HG02759 (cell line): Measurements from ENCODE around the gene DCLK1.

ENCODE experiments used
- ATAC-seq: cut with Tn5 transposase; IDR thresholded peaks from one replicate; pipeline ENCODE4 v1.9.1; 2021; ENCODE audit warnings: mild to moderate bottlenecking, moderate library complexity; ENCODE audit not compliant: unreplicated experiment

The DCLK1 gene

DNA sequence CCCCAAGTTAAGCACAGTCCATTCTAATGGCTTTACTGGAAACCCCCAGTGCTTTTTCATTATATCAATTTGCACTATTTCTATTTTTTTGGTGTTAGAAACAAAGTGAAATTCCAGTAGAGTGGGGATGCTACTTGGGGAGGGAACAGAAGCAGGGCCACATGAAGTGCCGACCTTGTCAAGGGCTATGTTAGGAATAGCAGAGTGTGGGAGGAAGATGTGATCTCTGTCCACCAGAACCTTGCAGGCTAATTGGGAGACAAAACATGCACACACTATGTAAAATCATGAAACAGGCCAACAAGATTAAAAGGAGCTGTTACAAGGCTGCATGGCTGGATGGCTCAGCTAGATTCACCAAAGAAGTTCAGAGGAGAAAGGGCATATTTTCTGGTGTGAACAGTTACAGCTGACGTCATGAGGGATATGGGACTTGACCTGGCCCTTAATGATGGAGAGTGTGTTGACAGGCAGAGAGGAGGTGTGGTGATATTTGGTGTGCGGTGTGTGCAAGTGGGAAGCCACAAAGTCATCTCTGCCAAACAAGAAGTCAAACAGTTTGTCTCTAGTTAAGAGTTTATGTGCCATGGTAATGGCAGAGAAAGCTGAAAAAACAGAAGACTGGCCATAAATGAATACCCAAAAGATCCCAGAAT is 336.3 kb downstream of the DCLK1 start:
- ATAC-seq: no peak

DNA sequence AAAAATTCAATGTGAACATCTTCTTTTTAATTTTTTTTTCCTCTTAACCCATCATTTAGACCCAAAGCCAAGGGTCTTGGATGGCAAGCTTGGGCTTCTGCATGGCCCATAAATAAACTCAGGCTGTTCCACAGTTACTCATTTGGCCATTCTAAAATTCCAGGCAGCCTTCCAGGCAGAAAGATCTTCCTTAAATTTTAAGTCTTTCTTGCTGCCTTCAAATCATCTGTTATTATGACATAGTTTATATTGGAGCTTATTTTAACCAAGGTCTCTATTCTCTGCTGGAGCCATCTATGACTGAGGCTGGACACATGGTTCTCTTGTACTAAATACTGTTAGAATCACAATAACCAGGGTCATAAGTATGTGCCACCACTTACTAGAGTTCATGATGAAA is 337.4 kb downstream of the DCLK1 start:
- no peak for ATAC-seq

DNA sequence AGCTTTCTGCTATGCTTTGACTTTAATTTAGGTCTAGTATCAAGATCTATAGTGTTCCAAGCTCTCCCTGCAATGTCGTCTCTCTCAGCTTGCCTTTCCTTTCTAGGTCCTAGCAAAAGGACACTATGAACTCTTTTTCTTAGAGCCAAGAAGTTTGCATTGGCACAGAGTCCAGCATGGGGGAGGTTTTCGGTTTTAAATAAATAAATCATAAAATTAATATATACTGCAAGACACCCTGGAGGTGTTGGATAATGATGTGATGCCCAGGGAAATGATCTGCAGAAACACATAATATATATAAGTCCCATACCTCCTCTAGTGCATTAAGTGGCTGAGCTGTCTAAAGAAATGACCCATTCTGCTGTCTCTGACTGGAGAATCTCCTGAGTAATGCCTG is 338.3 kb downstream of the DCLK1 start:
- no peak for ATAC-seq

DNA sequence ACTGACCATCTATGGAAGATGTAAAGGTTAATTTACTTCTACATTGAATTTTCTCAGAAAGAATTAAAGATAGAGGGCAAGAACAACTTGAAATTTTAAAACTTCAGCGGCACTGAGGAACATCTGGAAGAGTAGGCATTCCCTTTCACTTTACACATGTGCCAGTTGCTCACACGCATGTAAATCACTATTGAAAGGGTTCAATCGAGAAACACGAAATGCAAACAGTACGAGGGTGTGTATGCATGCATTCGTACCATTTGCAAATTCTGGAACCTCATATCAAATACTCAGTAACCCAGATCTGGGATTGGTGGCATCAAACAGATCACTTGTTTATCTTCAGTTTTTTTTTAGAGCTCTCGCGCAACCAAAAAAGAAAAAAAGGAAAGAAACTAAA is 339.2 kb downstream of the DCLK1 start:
- no peak for ATAC-seq

DNA sequence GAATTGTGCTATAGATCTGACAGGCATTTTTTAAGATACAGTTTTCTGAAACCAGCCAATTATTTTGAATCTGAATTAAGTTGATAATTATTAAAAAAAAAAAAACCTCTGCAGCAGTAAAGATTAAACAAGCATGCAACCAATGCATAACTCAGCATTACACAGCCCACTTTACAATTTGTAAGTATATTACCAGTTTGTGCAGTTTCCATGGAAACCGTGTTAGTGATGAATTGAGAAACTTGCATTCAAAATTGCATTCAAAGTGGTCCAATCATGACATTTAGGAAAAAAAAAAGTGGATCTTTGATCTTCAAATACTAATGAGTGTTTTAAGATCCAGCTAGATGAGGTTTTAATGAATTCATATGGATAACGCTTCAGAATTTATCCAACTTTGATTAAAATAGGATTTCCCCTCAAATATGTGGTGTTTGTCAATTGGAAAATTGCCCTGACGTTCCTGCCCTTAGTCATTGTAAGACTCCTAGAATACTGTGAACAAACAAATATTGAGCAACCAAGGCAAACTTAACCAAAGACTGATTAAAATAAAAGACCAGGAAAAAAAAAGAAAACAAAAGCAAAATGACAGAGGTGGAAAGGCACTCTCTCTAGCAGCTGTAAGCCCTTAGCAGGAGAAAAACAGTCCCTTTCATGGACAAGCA is 339.9 kb downstream of the DCLK1 start:
- ATAC-seq: no peak

DNA sequence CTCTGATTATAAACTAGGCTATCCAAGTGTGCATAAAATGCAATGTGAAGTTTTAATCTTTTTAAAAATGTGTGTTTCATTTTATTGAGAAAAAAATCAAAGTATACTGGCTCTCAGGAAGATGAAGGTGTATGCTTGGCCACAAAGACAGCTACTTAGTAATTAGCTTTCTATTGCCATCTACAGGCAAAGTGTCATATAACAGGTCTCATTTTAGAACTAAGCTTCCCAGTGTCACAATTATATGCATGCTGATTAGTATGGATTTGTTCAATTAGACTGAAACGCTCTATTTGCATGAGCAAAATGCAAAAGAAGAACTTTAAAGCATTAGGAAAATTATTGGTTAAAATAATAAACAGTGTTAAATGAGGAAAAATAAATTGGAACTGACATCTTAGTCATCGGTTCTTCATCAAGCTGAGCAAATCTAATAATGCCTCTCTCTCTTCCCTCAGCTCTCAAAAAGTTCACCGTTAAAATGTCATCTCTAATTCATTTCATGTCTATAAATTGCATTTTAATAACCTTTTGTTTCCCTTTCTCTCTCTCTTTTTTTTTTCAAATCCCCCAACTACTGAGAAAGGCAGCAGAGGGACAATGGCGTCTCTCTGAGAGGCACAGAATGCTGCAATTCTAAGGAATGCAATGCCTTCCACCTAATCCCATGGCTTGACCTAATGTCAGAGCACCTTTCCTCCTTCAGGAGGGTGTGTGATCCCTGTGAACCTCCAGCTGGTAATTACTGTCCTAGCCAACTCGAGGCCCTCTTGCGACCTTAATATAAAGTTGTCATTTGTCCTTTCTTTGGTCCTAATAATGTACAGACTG is 341.6 kb downstream of the DCLK1 start:
- ATAC-seq: peak; percentile 73

DNA sequence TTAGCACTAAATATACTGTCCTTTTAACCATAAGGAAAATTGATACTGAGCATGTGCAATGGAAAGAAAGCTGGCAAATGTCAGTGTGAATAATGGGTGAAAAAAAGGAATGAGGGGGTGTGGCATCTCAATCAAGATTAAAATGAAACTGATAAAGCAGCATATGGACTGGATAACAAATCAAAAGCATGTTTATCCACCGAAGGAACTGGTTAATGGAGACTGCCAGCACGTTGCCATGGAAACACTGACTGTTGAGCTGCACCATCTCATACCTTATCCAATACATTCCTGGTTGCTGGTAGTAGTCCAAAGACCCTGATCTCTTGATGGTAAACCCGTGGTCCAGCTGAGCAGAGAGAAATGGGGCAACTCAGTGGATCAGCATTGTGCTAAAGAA is 343.2 kb downstream of the DCLK1 start:
- no peak for ATAC-seq

DNA sequence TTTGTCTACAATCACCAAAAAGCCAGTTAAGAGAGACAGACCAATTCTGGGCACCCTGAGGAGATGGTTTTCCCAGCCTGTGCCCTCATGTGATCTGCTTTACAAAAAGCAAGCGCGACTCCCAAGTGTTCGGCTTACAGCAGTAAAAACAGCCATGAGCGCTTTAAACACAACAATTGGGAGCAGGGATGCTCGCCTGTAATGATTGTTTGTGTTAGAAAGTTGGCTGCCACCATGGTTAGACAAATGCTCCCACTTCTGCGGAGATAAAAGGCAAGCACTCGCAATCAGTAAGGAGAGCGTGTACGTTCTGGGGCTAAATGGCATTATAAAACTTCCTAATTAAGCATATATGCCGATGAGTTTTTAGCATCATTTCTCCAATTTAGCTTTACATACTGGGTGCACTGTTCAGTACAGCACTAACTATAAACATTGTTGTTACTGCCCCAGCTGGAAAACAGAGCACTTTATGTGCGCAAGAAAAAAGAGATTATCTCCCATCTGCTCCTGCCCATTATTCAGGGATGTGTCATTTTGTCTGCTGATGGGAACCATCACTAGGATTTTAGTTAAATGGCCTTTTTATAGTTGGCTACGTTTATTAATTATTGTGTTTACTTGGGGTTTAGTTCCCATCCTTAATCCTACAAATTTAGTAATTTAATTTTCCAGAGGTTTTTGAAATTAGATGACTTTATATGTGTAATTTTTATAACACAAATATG is 345.4 kb downstream of the DCLK1 start:
- ATAC-seq: no peak

DNA sequence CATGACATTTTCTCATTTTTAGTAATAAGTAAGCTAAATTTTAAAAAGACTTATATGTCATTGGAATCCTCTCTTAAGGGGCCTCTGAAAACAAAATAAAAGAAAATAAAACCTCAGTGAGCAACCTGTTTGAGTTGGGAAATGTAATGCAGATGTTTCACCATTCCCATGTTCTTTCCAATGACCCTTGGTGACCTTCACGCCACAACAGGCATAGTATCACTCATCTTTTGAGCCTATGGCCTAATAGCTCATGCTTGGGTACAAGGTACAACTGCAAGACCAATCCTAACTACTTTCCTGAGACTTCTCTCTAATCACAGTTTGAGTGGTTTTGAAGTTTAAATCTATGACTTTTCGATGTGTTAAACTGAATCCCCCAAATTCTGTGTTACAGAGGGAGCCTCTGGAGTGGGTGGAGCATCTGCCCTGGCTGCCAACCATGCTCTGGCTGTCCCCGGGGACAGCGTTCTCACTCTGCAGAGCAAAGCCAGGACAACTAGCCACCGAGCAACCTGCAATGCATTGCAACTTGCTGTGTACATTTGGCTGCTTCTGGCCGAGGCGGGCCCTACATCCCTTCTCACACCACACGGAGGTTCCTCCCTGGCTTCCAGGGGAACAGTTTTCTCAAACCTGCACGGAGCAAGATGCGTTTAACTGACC is 346.8 kb downstream of the DCLK1 start:
- ATAC-seq: no peak

DNA sequence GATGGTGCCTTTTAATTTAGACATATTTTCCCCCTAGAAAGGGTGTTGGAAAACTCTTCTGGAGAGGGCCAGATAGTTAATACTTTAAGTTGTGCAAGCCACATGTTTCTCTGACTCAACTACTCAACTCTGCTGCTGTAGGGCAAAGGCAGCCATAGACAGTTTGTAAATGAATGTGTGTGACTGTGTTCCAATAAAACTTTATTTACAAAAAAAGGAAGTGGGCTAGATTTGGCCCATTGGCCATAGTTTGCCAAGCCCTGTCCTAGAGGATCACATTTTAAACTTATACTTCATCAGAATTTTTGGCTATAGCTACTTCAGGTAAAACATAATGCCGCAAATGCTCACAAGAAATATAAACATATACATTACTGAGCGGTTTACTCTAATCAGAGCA is 348.4 kb downstream of the DCLK1 start:
- ATAC-seq: no peak

DNA sequence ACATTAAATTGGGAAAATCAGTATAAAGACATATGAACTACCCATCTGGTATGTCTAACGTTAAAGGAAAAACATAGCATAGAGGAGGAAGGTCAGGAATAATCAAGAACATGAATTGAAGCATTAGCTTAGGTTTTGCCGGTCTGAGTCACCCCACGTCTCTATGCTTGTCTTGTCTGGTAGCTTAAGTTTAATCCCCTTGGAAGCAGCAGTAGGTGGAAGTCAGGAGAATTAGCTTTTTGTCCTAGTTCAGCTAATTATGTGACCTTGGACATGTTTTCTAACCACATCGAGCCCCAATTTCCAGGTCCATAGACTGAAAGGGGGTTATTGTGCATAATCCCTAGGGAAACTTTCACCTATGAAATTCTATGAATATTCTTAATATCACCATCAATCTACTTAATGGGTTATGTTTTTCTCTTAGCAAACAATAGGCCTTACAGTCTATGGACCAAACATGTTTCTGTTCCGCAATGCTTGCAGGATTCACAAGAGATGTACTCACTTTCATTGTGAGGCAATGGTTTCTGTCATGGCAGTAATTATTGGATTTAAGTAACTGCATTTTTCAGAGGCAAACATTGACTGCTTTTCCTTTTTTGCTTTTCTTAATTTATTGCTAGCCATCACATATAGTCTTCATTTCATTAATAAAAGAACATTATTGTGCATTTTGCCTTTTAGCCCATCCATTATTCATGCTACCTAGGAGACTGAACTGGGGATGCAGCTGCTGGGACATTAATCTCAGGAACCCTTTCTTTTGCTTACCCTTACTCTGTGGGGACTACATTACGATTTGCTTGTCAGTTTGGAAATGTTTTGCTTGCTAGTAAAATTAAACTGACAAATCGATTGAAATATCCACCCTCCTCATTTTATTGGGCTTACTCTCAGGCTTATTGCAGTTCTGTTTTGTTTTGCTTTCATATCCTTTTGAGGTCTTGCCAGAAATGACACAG is 349.9 kb downstream of the DCLK1 start:
- no peak for ATAC-seq

DNA sequence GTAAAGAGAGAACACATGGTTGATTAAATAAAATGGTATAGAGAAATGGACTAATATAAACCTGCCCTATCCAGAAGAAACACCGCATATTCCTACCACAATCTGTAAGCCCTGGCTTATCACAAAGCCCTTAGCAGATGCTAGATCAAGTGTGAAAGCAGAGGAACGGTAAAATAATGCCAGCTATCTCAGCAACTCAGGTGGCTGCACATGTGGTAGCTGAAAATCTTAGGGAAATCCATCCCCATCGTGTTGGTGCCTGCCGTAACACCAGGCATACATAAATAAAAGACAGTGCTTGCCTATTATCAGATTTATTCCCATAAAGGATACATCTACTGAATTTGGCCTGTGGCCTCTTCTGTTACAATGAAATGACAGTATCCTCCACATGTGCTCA is 350.6 kb downstream of the DCLK1 start:
- no peak for ATAC-seq

DNA sequence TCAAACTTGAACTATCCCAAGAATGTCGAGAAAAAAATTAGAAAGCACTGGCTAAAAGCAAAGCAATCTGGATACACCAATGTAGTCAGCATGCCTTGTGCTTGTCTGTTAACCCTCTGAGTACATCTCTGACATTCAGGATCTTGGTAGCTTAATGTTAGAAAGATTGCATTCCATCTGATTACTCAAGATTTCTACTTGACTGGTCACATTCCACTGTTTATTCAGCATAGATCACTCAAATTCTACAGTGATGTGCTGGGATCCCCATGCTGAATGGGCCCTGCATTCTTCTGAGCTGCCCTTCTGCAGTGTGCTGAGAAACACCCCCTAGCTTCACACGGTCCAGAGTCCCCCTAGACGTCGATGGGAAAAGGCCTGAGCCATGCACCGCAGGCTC is 359.3 kb downstream of the DCLK1 start:
- no peak for ATAC-seq

DNA sequence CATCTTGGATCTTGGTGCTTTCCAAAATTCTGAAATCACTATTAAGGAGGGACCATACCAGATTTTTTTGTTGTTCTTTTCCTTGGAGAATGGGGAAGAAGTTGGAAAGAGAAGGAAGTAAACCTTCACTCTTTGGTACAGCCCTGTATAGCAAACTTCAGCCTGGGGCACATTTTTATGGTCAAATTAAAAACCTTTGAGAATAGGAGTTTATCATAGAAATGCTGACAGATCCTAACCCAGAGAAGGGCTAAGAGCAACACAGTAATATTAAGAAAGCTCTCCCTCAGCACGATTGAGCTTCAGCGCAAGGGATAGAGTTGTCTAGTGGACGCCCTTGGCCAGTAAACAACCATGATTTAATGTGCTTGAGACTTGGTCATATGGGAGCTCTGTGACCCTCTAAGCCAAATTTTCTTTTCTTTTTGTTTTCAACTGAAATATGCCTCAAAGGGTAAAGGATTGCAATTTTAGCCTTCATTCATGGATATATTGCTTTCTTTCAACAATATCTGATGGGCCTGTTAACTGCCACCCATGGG is 360.4 kb downstream of the DCLK1 start:
- no peak for ATAC-seq

DNA sequence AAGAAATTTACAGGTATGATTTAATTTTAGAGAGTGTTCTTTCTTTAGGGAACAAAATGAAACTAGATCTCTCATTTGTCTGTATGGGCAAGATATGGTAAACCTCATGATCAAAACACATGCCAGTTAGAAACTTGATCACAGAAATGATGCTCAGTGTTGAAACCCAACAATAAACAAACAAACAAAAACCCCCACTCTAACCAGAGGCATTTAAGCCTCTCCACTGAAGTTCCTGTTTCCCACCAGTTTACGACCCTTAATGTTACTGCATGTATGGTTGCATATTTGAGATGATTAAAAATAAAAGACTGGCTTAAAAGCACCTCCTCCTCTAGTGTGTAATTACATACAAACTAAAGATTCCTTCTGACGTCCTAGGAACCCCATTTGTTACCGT is 361.4 kb downstream of the DCLK1 start:
- ATAC-seq: no peak

DNA sequence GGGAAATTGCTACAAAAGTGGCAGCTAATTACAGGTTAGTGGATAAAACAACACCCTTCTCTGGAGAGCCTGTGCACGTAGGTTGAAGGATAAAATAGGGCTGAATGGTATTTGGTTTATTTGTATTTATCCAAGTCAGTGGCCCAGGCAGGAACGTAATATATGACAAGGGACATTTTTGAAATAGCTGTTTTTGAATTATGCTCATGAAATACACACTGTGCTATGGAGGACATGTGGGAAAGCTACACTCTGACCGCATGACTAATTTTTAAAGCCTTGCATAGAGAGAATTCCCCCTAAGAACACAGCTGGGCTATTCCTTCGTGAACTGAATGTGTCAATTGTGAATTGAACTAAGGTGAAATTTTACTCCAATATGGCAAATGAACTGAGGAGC is 362.6 kb downstream of the DCLK1 start:
- ATAC-seq: no peak

DNA sequence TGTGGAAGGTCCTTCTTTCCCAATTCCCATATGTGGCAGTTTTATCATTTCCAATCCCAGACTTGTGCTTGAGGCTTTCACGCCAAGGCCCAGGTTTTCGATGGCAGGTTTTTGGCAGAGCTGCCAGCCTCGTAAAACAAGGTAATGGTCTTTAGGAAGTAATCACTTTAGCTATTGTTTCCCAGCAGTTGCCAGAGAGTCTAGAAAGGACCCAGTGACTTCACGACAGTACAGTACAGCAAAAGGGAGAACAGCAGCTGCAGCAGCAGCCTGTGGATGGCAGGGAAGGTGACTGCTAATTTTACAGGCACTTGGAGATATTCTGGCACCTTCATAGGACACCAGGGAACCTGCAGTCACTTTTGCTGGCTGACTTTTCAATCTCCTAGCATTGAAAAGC is 363.1 kb downstream of the DCLK1 start:
- ATAC-seq: no peak

DNA sequence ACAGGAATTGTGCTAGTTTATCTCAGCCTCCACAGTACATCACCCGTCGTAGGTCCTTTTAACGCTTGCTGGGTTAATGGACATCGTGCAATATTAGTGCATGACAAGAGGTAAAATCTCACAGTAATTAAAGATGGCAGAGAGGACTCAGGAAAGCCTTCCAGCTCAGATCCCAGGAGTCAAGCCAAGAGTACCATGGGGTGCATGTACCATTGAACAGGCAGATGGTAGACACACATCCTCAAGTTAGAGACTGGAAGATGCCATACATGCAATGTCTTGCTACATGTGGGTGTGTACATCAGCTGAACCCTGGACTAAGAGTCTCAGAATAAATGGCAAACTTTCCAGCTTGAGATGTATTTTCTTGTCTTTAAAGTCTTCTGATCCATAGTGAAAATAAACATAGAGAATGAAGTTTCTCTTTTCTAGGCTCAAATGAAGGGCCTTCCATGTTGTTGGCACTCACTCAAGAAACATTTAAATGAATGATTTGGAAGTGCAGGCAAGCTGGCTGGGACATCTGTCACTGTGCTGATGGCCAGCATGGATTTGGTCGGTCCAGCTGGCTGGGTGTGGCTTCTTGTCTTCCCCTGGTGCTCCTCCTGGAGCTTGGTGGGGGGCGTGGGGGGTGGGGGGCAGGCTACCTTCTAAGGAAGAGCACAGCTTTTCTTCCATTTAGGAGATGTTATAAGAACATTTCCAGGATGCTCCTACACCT is 363.8 kb downstream of the DCLK1 start:
- no peak for ATAC-seq

DNA sequence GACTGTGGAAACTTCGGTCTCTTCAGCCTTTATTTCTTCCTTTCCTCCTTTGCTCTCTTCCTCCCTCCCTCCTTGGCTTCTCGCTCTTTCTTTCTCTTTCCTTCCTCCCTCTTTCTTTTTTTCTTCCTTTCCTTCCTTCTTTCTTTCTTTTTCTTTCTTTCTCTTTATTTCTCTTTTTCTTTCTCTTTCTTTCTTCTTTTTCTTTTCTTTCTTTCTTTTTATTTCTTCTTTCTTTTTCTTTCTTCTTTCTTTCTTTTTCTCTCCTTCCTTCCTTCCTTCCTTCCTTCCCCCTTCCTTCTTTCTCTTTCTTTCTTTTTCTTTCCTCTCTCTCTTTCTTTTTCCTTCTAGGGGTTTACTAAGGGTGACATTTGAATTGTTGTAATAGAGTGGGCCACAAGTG is 364.5 kb downstream of the DCLK1 start:
- ATAC-seq: no peak
